Right renal cortex interstitium (tissue), 3 donors: ENCODE results near the gene LILRA6. TPM values are rescaled to one million over a fixed set of nuclear protein-coding genes. Genes with fewer than 3 reads are reported as not detected.
"Not testable (repeated sequence)": the region's sequence is repeated elsewhere in the genome, so short reads cannot be mapped to it uniquely, and the experiment has no call there.

ENCODE experiments used
- DNase-seq, 3 donors: peaks; one replicate each; pipeline ENCODE4 v3.0.0-alpha.2; 2013; ENCODE audit warnings: low read depth in 3 of 3, low spot score in 2 of 3
- polyA plus RNA-seq, 3 donors: library from polyadenylated mRNA; unstranded; fragments of 120-200 nt; gene quantifications; one replicate each; pipeline ENCODE4 v1.2.1, GENCODE V29; 2013; ENCODE audit not compliant: insufficient read length in 3 of 3

The LILRA6 gene
- polyA plus RNA-seq, 3 donors = 0.37 to 0.42 (median 0.39) TPM

DNA sequence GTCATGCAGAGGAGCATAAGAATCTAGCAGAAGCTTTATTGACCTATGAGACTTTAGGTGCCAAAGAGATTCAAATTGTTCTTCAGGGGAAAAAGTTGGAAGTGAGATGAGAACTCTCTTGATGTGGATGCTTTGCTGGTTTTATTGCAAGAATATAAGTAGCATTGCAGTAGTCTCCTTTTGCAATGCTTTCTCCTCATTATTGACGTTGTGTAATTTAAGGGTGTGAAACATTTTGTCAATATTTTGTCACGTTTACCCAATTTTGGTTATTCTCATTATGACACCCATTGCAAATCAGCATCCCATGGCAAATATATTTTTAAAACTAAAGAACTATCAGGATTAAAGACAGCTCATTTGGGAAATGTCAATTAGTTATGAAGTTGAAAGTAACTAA, 26.3 kb upstream of the LILRA6 start:
- DNase-seq = no peak

- DNase-seq = peak; percentile 54 to 81 (median 81)
These were observed 23.5 kb upstream of the LILRA6 start for GRCh38 chr19:54266133-54266532.

DNA sequence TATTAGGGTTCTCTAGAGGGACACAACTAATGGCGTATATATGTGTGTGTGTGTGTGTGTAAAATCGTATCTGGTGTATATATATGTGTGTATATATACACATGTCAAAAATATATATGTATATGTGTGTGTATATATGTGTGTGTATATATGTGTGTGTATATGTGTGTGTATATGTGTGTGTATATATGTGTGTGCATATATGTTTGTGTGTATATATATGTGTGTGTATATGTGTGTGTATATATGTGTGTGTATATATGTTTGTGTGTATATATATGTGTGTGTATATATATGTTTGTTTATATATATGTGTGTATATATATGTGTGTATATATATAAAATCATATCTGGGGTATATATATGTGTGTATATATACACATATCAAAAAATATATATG, 19.9 kb upstream of the LILRA6 start:
- no peak for DNase-seq

DNA sequence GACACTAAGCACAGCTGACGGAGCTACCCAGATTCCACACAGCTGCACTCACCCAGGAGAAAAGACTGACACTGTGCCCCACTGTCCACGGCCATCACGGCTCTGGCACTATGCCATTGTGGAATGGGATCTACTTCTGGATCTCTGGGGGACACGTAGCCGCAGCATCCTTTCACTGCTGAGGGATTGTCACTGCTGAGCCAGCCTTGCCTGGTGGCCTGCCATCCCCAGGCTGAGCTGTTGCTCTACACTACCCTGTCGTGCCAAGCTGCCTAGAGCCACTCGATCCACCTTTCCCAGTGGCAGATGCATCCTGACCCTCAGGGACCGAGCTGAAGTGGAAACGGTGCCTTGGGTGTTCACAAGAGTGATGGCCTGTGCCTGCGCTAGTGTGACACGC, 19.5 kb upstream of the LILRA6 start:
- DNase-seq = no peak

GRCh38 chr19:54257116-54257480, 14.5 kb upstream of the LILRA6 start, which contains the start of gene LILRB5:
TSS of gene LILRB5 (minus strand) at chr19:54257273. CDS start at chr19:54257193, 80 bp downstream.
- no peak for DNase-seq

DNA sequence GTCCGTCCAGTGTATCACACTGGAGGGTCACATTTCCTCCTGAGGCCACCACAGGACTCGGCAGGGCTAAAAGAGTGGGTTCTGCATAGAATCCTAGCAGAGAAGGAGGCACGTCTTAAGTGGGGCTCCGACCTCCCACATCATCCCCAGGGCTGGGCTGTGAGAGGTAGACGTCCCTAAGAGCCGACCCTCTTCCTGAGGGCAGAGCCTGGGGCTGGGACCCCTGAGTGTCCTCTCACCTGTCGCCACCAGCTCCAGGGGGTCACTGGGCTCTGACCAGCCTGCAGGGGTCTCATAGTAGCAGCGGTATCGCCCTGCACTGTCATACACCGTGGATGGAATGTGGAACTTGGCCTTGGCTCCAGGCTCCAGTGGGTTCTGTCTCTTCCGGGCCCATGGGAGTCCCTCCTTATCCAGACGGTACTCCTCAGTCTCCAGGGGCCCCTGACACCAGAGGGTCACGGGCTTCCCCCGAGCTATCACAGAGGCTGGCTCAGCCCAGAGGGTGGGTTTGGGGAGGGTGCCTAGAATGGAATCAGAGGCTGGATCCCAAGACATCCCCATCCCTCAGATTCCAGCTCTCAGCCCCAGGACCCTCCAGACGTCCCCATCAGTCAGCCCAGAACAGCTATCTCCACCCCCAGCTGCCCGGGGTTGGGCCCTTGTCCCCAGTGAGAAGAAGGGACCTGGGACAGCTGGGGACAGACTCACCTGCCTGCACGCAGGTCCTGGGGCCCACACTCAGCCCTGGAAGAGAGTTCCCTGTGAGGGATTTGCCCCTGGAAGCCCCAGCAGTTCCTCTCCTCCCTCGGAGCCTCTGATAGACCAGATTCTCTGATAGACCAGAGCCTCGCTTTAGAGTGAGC, 13.9 kb upstream of the LILRA6 start:
- DNase-seq = no peak

GRCh38 chr19:54255105-54255775, 12.7 kb upstream of the LILRA6 start:
- no peak for DNase-seq

DNA sequence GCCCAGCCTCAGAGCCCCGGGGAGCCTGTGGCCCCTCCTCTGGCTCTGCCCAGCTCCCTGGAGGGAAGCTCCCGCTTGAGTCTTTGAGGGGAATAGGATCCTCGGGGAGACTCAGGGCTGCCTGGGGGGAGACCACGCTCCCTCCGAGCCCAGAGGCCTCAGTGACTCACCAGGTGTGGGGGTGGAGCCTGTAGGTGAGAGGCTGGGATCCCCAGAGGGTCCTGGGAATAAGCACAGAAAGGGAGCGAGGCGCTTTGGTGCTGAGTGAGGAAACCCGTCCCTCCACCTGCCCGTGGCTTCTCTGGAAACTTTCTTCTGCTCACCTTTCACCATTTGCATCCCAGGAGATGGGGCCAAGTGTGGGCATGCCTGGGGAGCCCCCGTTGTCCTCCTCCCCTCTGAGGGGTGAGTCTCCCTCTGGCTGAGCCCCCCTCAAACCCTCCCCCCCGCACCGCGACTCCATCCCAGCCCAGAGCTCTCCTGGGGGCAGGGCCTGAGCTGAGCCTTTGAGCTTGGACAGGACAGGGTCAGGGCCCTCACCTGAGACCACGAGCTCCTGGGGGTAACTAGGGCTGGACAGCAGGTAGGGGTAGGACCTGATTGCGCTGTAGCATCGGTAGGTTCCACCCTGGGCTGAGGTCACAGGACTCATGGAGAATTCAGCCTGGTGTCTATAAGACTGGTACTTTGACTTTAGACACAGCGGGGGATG, 11.8 kb upstream of the LILRA6 start:
- no peak for DNase-seq

- DNase-seq = no peak
These were observed 11.0 kb upstream of the LILRA6 start for GRCh38 chr19:54253331-54254194.

DNA sequence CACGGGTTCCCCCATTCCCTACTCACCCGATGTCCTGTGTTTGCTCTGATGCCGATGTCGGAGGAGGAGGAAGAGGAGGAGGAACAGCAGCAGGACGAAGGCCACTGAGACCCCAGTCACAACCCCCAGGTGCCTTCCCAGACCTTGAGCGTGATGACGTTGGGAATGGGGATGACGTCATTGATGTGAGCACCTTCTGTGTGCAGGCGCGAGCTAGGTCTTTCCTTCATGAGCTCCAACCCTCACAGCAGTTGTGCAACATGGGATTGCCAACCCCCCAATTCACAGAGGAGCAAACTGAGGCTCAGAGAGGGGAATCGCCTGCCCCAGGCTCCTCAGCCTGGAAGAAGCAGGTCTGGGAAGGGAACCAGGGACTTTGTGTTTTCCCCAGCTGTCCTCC, 10.3 kb upstream of the LILRA6 start:
- DNase-seq = no peak

DNA sequence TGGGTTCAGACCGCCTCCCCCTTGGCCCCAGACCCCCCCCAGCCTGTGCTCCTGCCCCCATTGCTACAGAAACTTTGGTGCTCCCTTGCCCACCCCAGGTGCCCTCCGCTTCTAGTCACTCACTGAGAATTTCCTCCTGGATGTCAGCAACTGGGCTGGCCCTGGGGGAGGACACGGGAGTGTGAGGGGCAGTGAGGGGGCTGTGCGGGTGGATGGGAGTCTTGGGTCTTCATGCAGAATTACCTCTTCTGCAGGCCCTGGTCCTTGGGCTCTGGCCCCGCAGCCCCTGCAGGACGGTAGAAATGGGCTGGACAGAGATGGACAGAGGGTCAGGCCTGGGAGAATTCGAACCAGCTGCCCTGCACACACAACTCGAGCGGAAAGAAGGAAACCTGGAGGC, 9.7 kb upstream of the LILRA6 start:
- no peak for DNase-seq

DNA sequence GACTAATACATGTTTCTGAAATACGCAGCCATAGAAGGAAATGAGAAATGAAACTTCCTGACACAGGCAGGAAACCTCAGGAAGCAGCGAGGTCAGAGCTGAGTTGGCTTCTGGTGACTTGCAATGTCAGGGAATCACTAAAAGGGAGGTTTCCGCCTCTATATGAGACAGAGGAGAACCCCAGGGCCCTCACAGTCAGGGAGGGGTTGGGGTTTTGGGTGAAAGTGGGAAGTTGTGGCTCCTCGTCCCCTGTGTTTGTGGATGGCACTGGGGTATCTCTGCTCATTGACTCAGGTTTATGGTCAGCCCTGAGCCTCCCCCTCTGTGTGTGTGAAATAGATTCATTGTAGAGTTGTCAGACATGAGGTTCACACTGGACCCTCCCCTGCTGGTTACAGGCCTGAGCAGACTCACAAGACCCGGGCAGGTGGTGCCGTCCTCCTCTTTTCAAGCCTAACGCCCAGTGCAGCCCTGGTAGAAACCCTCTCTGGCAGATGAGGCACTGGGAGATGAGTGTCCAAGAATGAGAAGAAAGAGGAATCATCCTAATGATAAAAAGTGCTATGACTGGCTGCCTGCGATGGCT, 5.5 kb upstream of the LILRA6 start:
- no peak for DNase-seq

DNA sequence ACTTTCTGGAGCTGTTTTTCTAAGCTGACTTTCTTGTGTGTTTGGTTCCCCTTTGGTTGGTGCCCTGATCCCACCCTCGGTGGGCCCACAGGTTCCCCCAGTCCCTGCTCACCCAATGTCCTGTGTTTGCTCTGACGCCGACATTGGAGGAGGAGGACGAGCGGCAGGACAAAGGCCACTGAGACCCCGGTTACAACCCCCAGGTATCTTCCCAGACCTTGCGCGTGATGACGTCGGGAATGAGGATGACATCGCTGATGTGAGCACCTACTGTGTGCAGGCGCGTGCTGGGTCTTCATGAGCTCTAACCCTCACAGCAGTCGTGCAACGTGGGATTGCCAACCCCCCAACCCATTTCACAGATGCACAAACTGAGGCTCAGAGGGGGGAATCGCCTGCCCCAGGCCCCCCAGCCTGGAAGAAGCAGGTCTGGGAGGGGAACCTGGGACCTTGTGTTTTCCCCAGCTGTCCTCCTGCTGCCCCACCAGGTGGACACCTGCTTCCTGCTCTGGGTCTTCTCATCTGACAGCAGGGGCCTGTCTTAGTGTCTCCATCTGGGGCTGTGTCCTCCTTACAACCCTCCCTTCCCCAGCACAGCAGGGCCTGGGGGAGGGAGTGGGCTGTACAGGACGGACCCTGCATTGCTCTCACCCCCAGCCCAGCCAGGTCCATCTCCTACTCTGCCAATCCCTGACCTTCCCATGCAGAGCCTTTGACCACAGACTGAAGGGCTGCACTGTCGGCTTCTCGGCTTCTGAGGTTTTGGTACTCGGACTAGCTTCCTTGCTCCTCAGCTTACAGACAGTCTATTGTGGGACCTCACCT, 4.7 kb upstream of the LILRA6 start:
- DNase-seq = no peak

GRCh38 chr19:54245936-54246335, 3.3 kb upstream of the LILRA6 start:
- DNase-seq = no peak

- DNase-seq = not testable (repeated sequence)
These were observed 1.2 kb upstream of the LILRA6 start for GRCh38 chr19:54243809-54244208.

- DNase-seq = not testable (repeated sequence)
These were observed 356 bp downstream of the LILRA6 start for GRCh38 chr19:54242234-54242633.

DNA sequence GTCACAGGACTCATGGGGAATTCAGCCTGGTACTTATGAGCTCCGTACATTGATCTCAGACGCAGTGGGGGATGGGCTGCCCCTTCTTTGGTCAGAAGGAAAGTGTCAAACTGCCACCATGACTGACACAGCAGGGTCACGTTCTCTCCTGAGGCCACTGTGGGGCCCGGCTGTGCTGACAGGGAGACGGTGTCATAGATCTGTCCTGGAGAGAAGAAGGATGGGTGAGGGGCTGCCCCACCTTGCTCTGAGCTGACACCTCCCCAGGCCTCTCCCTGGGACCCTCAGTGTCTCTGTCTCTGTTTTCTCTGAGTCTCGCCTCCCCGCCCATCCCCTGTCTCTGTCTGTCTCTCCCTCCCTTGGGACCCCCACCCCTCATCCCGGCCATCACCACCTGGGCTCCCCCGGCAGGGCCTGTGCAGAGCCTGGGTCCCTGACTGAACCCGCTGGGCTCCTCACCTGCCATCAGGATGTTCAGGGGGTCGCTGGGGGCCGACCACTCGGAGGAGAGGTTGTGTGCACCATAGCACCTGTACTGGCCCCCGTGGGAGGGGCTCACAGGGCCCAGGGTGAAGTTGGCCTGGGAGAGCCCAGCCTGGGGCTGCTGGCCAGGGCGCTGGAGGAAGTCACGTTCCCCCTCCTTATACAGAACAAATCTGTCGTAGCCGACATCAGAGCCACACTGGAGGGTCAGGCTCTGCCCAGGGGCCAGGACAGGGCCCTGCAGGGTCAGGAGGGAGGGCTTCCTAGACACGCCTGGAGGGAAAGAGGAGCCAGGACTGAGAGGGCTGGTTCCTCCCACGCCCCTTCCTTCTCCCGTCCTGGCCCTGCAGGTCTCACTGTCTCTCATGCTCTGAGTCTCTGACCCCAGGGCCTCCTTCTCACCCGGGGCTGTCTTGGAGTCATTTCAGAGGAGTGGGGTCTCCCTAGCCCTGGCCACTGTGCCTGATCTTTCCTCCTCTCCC, 1.9 kb downstream of the LILRA6 start:
- not testable (repeated sequence) for DNase-seq
